ENCODE data around the gene APBA3.

Gene APBA3

GRCh38 chr19:3751236-3751635 is 10.3 kb downstream of the APBA3 start:
- no peak for DNase-seq (ENCODE audit: low read depth in 2 of 3, low spot score in 1 of 3)

DNA sequence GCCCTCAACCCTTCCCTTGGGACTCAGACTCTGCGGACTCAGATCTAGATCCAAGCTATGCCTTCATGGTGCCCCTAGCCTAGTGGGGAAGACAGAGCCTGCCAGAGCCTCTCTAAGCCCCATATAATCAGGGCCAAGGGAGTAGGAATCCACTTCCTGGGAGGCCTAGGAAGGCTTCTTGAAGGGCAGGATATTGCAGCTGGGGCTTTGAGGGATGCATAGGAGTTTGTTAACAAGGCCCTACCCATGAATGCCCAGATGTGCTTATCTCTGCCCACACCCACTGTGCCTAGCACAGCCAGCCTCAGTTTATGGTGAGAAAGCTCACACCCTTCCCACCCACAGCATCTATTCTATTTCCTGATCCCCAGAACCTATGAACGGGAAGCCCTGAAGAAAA is 11.3 kb downstream of the APBA3 start:
- no peak for DNase-seq (ENCODE audit: low read depth in 2 of 3, low spot score in 1 of 3)

GRCh38 chr19:3748965-3749364 is 12.5 kb downstream of the APBA3 start:
- no peak for DNase-seq (ENCODE audit: low read depth in 2 of 3, low spot score in 1 of 3)

DNA sequence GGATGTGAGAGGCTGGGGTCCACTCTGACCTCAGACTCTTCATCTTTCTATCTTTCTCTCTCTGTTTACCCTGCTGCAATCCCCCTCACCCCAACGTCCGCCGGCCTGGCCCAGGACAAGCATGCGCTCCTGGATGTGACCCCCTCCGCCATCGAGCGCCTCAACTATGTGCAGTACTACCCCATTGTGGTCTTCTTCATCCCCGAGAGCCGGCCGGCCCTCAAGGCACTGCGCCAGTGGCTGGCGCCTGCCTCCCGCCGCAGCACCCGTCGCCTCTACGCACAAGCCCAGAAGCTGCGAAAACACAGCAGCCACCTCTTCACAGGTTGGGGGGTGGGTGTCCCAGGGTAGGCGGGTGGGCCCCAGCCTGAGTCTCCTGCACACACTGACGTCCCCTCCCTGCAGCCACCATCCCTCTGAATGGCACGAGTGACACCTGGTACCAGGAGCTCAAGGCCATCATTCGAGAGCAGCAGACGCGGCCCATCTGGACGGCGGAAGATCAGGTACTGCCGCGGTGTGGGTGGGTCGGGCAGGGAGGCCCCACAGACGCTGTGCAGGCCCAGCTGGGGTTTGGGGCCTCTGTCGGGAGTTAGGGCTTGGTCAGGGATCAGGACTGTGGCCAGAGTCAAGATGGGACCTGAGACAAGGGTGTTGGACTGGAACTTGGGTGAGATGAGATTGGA is 15.0 kb downstream of the APBA3 start:
- DNase-seq (ENCODE audit: low read depth in 2 of 3, low spot score in 1 of 3) = no peak

GRCh38 chr19:3745363-3746045 is 16.0 kb downstream of the APBA3 start:
- DNase-seq (ENCODE audit: low read depth in 2 of 3, low spot score in 1 of 3) = no peak

DNA sequence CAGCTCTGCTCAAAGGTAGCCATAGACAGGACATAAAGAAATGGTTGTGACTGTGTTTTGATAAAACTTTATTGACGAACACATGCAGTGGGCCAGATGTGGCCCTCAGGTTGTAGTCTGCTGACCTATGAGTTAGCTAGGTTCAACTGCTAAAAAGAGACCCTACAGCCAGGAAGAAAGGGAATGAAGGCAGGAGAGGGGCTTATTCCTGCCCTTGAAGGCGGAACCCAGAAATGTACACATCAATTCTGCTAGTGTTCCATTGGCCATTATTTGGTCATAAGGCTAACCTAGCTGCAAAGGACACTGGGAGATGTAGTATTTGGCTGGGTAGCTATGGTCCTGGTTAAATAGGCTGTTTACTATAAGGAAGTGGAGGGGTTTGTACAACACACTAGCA is 18.0 kb downstream of the APBA3 start:
- no peak for DNase-seq (ENCODE audit: low read depth in 2 of 3, low spot score in 1 of 3)

DNA sequence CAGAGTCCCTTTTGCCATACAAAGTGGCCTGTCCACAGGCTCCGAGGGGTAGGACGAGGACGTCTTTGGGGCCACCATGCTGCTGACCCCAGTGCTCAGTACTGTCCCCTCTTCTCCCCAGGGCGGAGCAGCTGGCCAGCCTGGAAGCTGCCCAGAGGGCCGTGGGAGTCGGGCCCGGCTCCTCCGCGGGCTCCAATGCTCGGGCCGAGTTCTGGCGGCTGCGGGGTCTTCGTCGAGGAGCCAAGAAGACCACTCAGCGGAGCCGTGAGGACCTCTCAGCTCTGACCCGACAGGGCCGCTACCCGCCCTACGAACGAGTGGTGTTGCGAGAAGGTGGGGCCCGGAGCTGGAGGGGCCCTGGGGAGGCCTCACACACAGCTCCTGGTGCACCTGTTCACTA is 21.1 kb downstream of the APBA3 start:
- no peak for DNase-seq (ENCODE audit: low read depth in 2 of 3, low spot score in 1 of 3)

DNA sequence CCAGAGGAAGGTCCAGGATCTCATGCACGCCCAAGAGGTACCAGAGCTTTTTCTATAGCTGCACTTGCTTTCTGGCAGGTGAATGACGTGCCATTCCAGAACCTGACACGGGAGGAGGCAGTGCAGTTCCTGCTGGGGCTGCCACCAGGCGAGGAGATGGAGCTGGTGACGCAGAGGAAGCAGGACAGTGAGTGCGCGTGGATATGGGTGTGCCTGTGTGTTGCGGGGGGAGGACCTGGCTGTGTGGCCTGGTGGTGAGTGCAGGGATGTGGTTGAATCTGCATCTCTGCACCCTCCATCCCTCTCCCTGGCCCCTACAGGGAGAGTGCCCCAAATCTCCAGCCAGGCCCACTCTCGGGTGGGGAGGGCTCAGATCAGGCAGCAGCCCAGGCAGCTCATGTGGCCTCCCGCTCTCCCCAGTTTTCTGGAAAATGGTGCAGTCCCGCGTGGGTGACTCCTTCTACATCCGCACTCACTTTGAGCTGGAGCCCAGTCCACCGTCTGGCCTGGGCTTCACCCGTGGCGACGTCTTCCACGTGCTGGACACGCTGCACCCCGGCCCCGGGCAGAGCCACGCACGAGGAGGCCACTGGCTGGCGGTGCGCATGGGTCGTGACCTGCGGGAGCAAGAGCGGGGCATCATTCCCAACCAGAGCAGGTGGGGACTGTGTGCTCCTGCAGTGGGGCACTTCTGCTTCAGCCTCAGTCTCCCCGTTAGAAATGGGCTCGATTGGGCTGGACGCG is 22.8 kb downstream of the APBA3 start:
- DNase-seq (ENCODE audit: low read depth in 2 of 3, low spot score in 1 of 3) = no peak

GRCh38 chr19:3737487-3738205 is 23.8 kb downstream of the APBA3 start:
- DNase-seq (ENCODE audit: low read depth in 2 of 3, low spot score in 1 of 3) = no peak

DNA sequence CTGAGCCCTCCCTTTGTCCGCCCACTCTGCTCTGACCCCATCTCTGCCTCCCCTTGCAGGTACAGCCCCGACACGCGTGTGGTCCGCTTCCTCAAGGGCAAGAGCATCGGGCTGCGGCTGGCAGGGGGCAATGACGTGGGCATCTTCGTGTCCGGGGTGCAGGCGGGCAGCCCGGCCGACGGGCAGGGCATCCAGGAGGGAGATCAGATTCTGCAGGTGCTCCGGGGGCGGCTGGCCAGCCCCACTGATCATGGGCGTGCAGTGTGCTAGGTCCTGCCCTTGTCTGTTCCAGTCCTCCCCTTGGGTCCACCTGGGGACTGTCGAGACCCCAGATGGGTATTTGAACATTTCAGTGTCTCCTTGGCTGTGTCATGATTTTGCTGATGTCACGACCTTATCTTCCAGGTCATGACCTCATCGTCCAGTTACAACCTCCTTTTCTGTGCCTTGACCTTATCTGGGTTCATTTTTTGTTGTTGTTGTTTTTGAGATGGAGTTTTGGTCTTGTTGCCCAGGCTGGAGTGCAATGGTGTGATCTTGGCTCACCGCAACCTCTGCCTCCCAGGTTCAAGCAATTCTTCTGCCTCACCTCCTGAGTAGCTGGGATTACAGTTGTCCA is 25.3 kb downstream of the APBA3 start:
- DNase-seq (ENCODE audit: low read depth in 2 of 3, low spot score in 1 of 3) = no peak

DNA sequence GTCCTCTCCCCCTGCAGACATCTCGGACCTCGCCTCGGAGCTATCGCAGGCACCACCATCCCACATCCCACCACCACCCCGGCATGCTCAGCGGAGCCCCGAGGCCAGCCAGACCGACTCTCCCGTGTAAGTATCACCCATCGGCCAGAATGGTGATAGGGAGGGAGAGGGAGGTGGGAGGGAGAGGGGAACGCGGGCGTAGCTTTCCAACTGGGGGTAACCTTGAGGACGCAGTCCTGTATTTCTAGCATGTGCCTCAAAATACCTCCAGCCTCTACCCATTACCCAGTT is 27.2 kb downstream of the APBA3 start:
- no peak for DNase-seq (ENCODE audit: low read depth in 2 of 3, low spot score in 1 of 3)

DNA sequence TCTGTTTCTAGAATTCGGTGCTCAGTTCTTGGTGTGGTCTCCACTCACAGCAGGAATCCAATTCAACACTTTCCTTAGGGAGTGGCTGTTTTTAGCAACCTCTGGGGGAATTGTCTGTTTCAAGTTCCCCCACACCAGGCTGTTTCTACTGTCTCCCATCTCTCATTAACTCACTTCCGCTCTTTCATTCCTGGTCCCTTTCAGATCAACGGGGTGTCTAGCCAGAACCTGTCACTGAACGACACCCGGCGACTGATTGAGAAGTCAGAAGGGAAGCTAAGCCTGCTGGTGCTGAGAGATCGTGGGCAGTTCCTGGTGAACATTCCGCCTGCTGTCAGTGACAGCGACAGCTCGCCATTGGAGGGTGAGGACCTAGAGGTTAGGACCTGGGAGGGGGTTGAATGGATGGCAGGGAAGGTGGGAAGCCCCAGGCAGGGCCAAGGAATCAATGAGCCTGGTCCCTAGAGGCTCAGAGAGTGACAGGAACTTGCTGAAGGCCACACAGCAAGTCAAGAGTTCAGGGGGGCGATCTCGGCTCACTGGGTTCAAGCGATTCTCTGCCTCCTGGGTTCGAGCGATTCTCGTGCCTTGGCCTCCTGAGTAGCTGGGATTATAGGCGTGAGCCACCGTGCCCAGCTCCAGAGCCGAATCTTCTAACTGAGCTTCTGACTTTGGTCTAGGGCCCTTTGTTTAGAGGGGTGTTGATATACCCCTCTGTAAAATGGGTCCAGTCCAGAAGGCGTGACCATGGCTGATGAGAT is 27.8 kb downstream of the APBA3 start:
- no peak for DNase-seq (ENCODE audit: low read depth in 2 of 3, low spot score in 1 of 3)

DNA sequence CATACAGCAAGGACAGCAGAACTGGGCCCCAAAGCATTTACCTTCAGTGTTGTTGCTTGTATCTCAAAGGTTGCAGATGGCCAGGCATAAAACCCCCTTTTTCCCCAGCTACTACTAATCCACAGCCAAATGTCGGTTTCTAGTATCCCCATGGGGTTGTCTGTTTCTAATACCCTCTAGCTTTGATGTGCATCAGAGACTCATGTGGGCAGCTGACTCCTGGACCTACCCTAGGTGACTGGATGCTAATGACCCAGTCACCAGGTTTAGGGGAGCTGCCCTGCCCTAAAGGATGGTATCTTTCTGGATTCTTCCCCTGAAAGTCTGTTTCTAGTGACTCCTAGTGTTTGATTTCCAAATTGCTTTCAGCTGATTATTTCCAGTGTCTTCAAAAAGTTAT is 29.4 kb downstream of the APBA3 start:
- DNase-seq (ENCODE audit: low read depth in 2 of 3, low spot score in 1 of 3) = no peak

DNA sequence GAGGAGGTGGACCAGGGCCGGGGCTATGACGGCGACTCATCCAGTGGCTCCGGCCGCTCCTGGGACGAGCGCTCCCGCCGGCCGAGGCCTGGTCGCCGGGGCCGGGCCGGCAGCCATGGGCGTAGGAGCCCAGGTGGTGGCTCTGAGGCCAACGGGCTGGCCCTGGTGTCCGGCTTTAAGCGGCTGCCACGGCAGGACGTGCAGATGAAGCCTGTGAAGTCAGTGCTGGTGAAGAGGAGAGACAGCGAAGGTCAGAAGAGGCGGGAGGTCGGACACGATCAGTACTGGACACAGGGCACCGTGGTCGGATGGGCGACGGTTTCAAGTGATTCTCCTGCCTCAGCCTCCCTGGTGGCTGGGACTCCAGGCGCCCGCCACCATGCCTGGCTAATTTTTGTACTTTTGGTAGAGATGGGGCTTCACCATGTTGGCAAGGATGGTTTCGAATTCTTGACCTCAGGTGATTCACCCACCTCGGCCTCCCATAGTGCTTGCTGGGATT is 31.0 kb downstream of the APBA3 start:
- DNase-seq (ENCODE audit: low read depth in 2 of 3, low spot score in 1 of 3) = no peak

- DNase-seq (ENCODE audit: low read depth in 2 of 3, low spot score in 1 of 3) = no peak
Observed at GRCh38 chr19:3725640-3726310, 35.7 kb downstream of the APBA3 start.

- DNase-seq (ENCODE audit: low read depth in 2 of 3, low spot score in 1 of 3) = no peak
Observed at GRCh38 chr19:3725121-3725520, 36.4 kb downstream of the APBA3 start.

DNA sequence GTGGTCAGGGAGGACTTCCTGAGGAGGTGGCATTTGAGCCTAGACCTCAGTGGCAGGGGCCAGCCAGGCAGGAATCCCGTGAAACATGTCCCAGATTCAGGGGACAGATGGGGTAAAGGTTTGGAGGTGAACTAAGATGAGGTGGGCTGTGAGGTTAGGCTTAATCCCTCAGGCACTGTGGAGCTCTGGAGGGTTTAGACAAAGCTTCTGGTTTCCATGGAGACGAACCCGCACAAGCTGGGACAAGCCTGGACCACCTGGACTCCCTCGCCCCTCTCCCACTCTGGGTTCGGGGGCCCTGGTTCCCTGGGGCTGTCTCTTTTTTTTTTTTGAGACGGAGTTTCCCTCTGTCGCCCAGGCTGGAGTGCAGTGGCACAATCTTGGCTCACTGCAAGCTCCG is 37.6 kb downstream of the APBA3 start:
- no peak for DNase-seq (ENCODE audit: low read depth in 2 of 3, low spot score in 1 of 3)

- DNase-seq (ENCODE audit: low read depth in 2 of 3, low spot score in 1 of 3) = no peak
Observed at GRCh38 chr19:3723110-3723488, 38.4 kb downstream of the APBA3 start.

DNA sequence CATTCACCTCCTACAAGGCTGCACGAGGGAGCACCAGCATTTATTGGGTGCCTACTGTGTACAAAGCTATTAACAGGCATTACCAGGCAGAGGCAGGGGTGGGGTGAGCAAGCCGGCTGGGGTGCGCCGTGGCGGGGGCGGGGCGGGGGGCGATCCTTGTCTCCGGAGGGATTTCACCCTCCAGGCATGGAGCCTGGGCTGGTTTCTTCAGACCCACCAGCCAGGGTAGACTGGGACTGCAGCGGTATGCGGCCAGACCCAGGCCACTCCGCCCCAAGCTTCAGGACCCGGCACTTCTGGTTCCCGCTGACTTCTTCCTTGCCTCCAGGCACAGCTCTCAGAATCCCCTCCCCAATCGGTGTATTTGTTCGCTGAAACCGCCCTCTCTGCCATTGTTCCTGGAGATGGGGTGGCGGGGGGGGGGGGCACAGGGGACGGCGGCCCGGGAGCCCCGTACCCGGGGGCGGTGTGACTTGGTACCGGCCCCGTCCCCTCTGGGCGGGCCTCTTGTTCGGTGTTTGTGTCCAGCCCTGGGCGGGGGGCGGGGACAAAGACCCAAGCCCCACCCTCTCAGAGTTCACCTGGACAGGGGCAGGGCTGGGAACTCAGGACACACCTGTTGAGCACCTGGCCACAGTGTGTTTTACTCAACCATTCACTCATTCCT is 38.9 kb downstream of the APBA3 start:
- DNase-seq (ENCODE audit: low read depth in 2 of 3, low spot score in 1 of 3) = no peak

Data from stimulated activated CD4-positive, alpha-beta T cell treated with anti-CD3 and anti-CD28 coated beads, Interleukin-12 subunit alpha, Interleukin-12 subunit beta, amount 100 ng/mL, for 48 hours (primary cell).